A549 (cell line): ENCODE measurements around the gene F11. TPM values are rescaled to one million over a fixed set of nuclear protein-coding genes. Genes with fewer than 3 reads are reported as not detected.

Source experiments
- ATAC-seq, 2 experiments: fragments of 200-7000 bp in 1 of 2; fragments of >200 bp in 1 of 2; cut with Nextera tagmentation in 1 of 2; cut with Tn5 transposase in 1 of 2; 3 replicates each; pipeline versions ENCODE4 v1.8.0 to v1.9.1; 2018 to 2020; ENCODE audit warnings: mild to moderate bottlenecking in 1 of 2, moderate library complexity in 1 of 2
- CTCF ChIA-PET: fragments of 300-600 bp; sonication (Branson Sonifier 250); formaldehyde crosslinking; extraction: SDS; loops from one replicate; lab custom pipeline; 2021; ENCODE audit warnings: antibody characterized with exemption, inconsistent platforms; lab: Yijun Ruan, JAX
- POLR2A ChIA-PET: fragments of 350-600 bp; formaldehyde crosslinking; extraction: SDS; loops from one replicate; lab custom pipeline; 2021; ENCODE audit warnings: antibody characterized with exemption, inconsistent platforms; lab: Yijun Ruan, JAX
- DNase-seq, 2 experiments: peaks; one replicate each; pipeline versions ENCODE4 v3.0.0 to v3.0.0-alpha.2; 2011 to 2016; ENCODE audit warnings: low read depth in 1 of 2, low spot score in 1 of 2
- FAIRE-seq: peaks from 2 replicates; lab custom pipeline; 2011; peaks lifted over from hg19 to GRCh38; lab: Jason Lieb, UNC
- H3K27ac ChIP-seq, 2 experiments: fragments of >200 bp; sonication (Bioruptor Twin); formaldehyde crosslinking; 3 replicates each; pipeline ENCODE4 v1.5.1; 2016 to 2017
- H3K4me1 ChIP-seq: fragments of >200 bp; sonication (Bioruptor Twin); formaldehyde crosslinking; 3 replicates; pipeline ENCODE4 v1.6.1; 2016
- H3K4me2 ChIP-seq: fragments of >200 bp; sonication (Bioruptor Twin); formaldehyde crosslinking; 3 replicates; pipeline ENCODE4 v1.6.1; 2016
- H3K4me3 ChIP-seq: fragments of >200 bp; sonication (Bioruptor Twin); formaldehyde crosslinking; 3 replicates; pipeline ENCODE4 v1.5.1; 2016
- H3K9me3 ChIP-seq: fragments of >200 bp; sonication (Bioruptor Twin); formaldehyde crosslinking; 3 replicates; pipeline ENCODE4 v1.6.1; 2016
- CEBPB ChIP-seq, 2 experiments: fragments of >200 bp in 1 of 2; sonication (Bioruptor Twin) in 1 of 2; formaldehyde crosslinking in 1 of 2; IDR thresholded peaks; 2 replicates each; pipeline ENCODE4 v1.6.1; 2012 to 2016
- CHD4 ChIP-seq: fragments of 200-600 bp; sonication (generic); IDR thresholded peaks from 2 replicates; pipeline ENCODE4 v1.6.1; 2016; ENCODE audit warnings: antibody characterized with exemption, mild to moderate bottlenecking, borderline replicate concordance
- EHF ChIP-seq: fragments of 250-450 bp; sonication (Bioruptor Pico); IDR thresholded peaks from 2 replicates; pipeline ENCODE4 v1.5.0; 2020; ENCODE audit warnings: mild to moderate bottlenecking
- ESRRA ChIP-seq: fragments of 150-350 bp; IDR thresholded peaks from 2 replicates; pipeline ENCODE4 v1.6.1; 2014; ENCODE audit warnings: mild to moderate bottlenecking, low read length, borderline replicate concordance
- FOXS1 ChIP-seq: fragments of 250-450 bp; sonication (Bioruptor Pico); IDR thresholded peaks from 2 replicates; pipeline ENCODE4 v1.5.0; 2020; ENCODE audit warnings: mild to moderate bottlenecking, moderate library complexity
- HOXA7 ChIP-seq: fragments of 250-450 bp; sonication (Bioruptor Pico); IDR thresholded peaks from 2 replicates; pipeline ENCODE4 v1.5.0; 2020; ENCODE audit warnings: mild to moderate bottlenecking, moderate library complexity
- HOXB13 ChIP-seq: fragments of 250-450 bp; sonication (Bioruptor Pico); IDR thresholded peaks from 2 replicates; pipeline ENCODE4 v1.5.0; 2020; ENCODE audit warnings: low read depth, mild to moderate bottlenecking, moderate library complexity
- JUNB ChIP-seq: fragments of >200 bp; sonication (Bioruptor Twin); formaldehyde crosslinking; IDR thresholded peaks from 2 replicates; pipeline ENCODE4 v1.6.1; 2016
- KDM1A ChIP-seq: fragments of 200-600 bp; sonication (generic); IDR thresholded peaks from 2 replicates; pipeline ENCODE4 v1.6.1; 2016; ENCODE audit warnings: low read depth, mild to moderate bottlenecking
- KDM5A ChIP-seq: fragments of 200-600 bp; sonication (generic); IDR thresholded peaks from 2 replicates; pipeline ENCODE4 v1.6.1; 2016; ENCODE audit warnings: antibody characterized with exemption, mild to moderate bottlenecking
- PHF8 ChIP-seq: fragments of 200-600 bp; sonication (generic); IDR thresholded peaks from 2 replicates; pipeline ENCODE4 v1.6.1; 2016; ENCODE audit warnings: low read depth, mild to moderate bottlenecking, antibody characterized with exemption, moderate library complexity, borderline replicate concordance
- RAD21 ChIP-seq, 2 experiments: fragments of >200 bp in 1 of 2; sonication (Bioruptor Twin) in 1 of 2; formaldehyde crosslinking in 1 of 2; IDR thresholded peaks in 1 of 2; conservative IDR thresholded peaks in 1 of 2; 2 replicates in 1 of 2; 3 replicates in 1 of 2; pipeline ENCODE4 v1.6.1; 2012 to 2018; ENCODE audit warnings: inconsistent platforms in 1 of 2
- RCOR1 ChIP-seq: fragments of 150-350 bp; IDR thresholded peaks from 2 replicates; pipeline ENCODE4 v1.6.1; 2014; ENCODE audit warnings: antibody characterized with exemption, low read length, low read depth
- RFX5 ChIP-seq: fragments of 450-650 bp; IDR thresholded peaks from 2 replicates; pipeline ENCODE4 v1.7.1; 2014; ENCODE audit warnings: antibody characterized with exemption, mild to moderate bottlenecking, moderate library complexity
- RNF2 ChIP-seq: fragments of 200-600 bp; sonication (generic); IDR thresholded peaks from 2 replicates; pipeline ENCODE4 v1.6.1; 2016; ENCODE audit warnings: low read depth, mild to moderate bottlenecking, antibody characterized with exemption, moderate library complexity, borderline replicate concordance
- SMC3 ChIP-seq: fragments of >200 bp; sonication (Bioruptor Twin); formaldehyde crosslinking; IDR thresholded peaks from 3 replicates; pipeline ENCODE4 v1.6.1; 2018; ENCODE audit warnings: inconsistent platforms
- SREBF2 ChIP-seq: fragments of 450-650 bp; IDR thresholded peaks from 2 replicates; pipeline ENCODE4 v1.6.1; 2014; ENCODE audit warnings: mild to moderate bottlenecking, moderate library complexity
- ZSCAN20 ChIP-seq: fragments of 250-450 bp; sonication (Bioruptor Pico); IDR thresholded peaks from 2 replicates; pipeline ENCODE4 v1.8.0; 2022; ENCODE audit warnings: mild to moderate bottlenecking, moderate library complexity
- WGBS: methylation state at CpG from one replicate; pipeline ENCODE4 v1.1.6; 2017; ENCODE audit errors: missing lambda C conversion rate; 5-methylcytosine and 5-hydroxymethylcytosine counted together
- polyA plus RNA-seq, 4 experiments: library from polyadenylated mRNA; depleted of rRNA in 3 of 4; stranded (reverse); fragments of >200 nt; fragmentation: RNase III in 1 of 4; extraction: RNeasy Plus Mini Kit Qiagen cat#74134 plus additional on column Dnase treatment in 1 of 4; gene quantifications; 2 replicates in 3 of 4; 3 replicates in 1 of 4; pipeline ENCODE4 v1.2.3, GENCODE V29; 2011 to 2017
- TF ChIP-seq, protein P1 (sequence below): fragments of >200 bp; sonication (Bioruptor Twin); formaldehyde crosslinking; IDR thresholded peaks from 3 replicates; pipeline ENCODE4 v1.5.1; 2016
- TF ChIP-seq, protein P2 (sequence below): fragments of 450-650 bp; IDR thresholded peaks from 2 replicates; pipeline ENCODE4 v1.6.1; 2014; ENCODE audit warnings: antibody characterized with exemption
- TF ChIP-seq, protein P3 (sequence below): fragments of 150-350 bp; IDR thresholded peaks from 2 replicates; pipeline ENCODE4 v1.6.1; 2014; ENCODE audit warnings: low read depth, mild to moderate bottlenecking, low read length
- TF ChIP-seq, protein P4 (sequence below): fragments of >200 bp; sonication (Bioruptor Twin); formaldehyde crosslinking; IDR thresholded peaks from 3 replicates; pipeline ENCODE4 v1.6.1; 2016
- TF ChIP-seq, protein P5 (sequence below): IDR thresholded peaks from 2 replicates; pipeline ENCODE4 v1.6.1; 2012

F11 gene
- polyA plus RNA-seq, 2 of the 4 experiments (the other 2 are of a cell fraction), result not detected

DNA sequence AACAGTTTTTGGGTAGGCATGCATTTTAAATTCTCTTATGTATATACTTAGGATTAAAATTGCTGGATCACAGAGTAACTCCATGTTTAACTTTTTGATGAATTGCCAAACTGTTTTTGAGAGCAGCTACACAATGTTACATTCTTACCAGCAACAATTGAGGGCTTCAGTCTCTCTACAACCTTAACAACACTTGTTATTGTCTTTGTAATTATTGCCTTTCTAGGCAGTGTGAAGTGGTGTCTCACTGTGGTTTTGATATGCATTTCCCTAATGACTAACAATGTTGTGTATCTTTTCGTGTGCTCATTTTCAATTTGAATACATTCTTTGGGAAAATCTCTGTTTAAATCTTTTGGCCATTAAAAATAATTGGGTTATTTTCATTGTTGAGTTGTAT is 17.3 kb upstream of the F11 start:
- no peak overlapping the region for H3K27ac ChIP-seq
- DNase-seq (no peak), ATAC-seq (no peak), FAIRE-seq (no peak)
- no peaks in the 10 kb centered on the region for H3K4me1 ChIP-seq
- no peaks in the 10 kb centered on the region for H3K9me3 ChIP-seq
- H3K4me3 ChIP-seq, result no peak overlapping the region
- H3K4me2 ChIP-seq, result no peak overlapping the region
- ChIA-PET POLR2A (interaction anchor here (0.6 kb wide), 1 partner anchor 177 kb away, joined by 5 read pairs; no protein-coding TSS in a partner anchor), CTCF (no interaction called here)
- TF ChIP-seq RCOR1 (no peak), RAD21 (conservative IDR thresholded peaks at IDR 0.05 in 1 of 2, IDR thresholded peaks at IDR 0.05 in 1 of 2) (no peak), CHD4 (no peak), ESRRA (no peak), SMC3 (no peak), ZSCAN20 (CRISPR knock-in tag) (no peak), KDM5A (no peak), EHF (CRISPR knock-in tag) (no peak), CEBPB (IDR thresholded peaks at IDR 0.05) (no peak), RNF2 (no peak), SREBF2 (no peak), JUNB (no peak), RFX5 (no peak), HOXA7 (CRISPR knock-in tag) (no peak), FOXS1 (CRISPR knock-in tag) (no peak)
- TF ChIP-seq, protein P1, sequence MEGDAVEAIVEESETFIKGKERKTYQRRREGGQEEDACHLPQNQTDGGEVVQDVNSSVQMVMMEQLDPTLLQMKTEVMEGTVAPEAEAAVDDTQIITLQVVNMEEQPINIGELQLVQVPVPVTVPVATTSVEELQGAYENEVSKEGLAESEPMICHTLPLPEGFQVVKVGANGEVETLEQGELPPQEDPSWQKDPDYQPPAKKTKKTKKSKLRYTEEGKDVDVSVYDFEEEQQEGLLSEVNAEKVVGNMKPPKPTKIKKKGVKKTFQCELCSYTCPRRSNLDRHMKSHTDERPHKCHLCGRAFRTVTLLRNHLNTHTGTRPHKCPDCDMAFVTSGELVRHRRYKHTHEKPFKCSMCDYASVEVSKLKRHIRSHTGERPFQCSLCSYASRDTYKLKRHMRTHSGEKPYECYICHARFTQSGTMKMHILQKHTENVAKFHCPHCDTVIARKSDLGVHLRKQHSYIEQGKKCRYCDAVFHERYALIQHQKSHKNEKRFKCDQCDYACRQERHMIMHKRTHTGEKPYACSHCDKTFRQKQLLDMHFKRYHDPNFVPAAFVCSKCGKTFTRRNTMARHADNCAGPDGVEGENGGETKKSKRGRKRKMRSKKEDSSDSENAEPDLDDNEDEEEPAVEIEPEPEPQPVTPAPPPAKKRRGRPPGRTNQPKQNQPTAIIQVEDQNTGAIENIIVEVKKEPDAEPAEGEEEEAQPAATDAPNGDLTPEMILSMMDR, result no peak
- TF ChIP-seq, protein P2, sequence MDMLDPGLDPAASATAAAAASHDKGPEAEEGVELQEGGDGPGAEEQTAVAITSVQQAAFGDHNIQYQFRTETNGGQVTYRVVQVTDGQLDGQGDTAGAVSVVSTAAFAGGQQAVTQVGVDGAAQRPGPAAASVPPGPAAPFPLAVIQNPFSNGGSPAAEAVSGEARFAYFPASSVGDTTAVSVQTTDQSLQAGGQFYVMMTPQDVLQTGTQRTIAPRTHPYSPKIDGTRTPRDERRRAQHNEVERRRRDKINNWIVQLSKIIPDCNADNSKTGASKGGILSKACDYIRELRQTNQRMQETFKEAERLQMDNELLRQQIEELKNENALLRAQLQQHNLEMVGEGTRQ, result no peak
- TF ChIP-seq, protein P3, sequence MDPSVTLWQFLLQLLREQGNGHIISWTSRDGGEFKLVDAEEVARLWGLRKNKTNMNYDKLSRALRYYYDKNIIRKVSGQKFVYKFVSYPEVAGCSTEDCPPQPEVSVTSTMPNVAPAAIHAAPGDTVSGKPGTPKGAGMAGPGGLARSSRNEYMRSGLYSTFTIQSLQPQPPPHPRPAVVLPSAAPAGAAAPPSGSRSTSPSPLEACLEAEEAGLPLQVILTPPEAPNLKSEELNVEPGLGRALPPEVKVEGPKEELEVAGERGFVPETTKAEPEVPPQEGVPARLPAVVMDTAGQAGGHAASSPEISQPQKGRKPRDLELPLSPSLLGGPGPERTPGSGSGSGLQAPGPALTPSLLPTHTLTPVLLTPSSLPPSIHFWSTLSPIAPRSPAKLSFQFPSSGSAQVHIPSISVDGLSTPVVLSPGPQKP, result no peak
- TF ChIP-seq, protein P4, sequence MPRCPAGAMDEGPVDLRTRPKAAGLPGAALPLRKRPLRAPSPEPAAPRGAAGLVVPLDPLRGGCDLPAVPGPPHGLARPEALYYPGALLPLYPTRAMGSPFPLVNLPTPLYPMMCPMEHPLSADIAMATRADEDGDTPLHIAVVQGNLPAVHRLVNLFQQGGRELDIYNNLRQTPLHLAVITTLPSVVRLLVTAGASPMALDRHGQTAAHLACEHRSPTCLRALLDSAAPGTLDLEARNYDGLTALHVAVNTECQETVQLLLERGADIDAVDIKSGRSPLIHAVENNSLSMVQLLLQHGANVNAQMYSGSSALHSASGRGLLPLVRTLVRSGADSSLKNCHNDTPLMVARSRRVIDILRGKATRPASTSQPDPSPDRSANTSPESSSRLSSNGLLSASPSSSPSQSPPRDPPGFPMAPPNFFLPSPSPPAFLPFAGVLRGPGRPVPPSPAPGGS, result no peak
- TF ChIP-seq, protein P5, sequence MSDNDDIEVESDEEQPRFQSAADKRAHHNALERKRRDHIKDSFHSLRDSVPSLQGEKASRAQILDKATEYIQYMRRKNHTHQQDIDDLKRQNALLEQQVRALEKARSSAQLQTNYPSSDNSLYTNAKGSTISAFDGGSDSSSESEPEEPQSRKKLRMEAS, result no peak
- WGBS, result 28% methylated on average over 1 of the region's 1 CpG

DNA sequence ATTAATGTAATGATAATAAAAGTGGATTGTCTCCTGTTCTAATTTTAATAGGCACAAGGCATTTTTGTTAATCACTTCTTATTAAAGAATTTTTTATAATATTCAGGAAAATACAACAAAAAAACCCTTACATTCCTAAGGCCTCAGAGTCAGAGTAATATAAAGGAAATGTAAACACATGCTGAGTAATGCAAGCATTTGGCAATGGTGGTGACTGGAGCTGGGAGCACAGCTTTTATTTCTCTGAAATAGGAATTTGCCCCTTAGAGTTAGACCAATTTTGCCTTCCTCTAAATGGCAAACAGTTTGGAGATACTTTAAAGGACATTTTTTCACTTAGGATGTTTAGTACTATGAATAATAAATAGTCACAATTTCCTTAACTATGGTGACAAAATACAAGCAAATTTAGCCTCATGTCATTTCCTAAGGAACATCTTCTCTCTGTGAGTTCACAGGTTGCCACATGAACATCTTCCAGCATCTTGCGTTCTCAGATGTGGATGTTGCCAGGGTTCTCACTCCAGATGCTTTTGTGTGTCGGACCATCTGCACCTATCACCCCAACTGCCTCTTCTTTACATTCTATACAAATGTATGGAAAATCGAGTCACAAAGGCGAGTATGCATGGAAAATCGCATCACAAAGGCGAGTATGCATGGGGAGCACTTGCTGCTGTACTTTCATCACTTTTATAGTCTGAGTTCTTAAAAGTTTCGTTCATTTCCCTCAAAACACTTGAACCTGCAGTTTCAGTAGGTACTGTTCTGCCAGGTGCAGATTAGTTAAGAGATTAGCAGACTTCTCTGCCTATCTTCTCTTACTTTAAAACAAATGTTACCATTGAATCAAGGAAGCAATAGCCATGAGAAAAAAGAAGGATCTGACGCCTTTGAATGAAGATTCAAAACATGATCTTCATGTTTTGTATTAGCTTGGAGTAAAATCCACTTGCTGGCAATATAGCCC is 15.9 kb upstream of the F11 start:
- Histone ChIP-seq H3K27ac (no peak overlapping the region), H3K9me3 (no peaks in the 10 kb centered on the region), H3K4me2 (no peak overlapping the region), H3K4me3 (no peak overlapping the region), H3K4me1 (no peaks in the 10 kb centered on the region)
- 59% methylated on average over 8 of the region's 8 CpGs for WGBS
- FAIRE-seq, result no peak
- DNase-seq, result no peak
- ChIA-PET CTCF (no interaction called here), POLR2A (no interaction called here)
- no peak for ATAC-seq
- TF ChIP-seq, protein P2, result no peak
- no peak for TF ChIP-seq PHF8
- TF ChIP-seq KDM1A, result no peak
- TF ChIP-seq, protein P1, result no peak
- no peak for TF ChIP-seq HOXB13 (CRISPR knock-in tag)
- TF ChIP-seq, protein P4, result no peak
- TF ChIP-seq, protein P3, result no peak
